Stomach (tissue), 9 donors: ENCODE results near the gene RRBP1. TPM values are rescaled to one million over a fixed set of nuclear protein-coding genes. Genes with fewer than 3 reads are reported as not detected.

Experiments
- DNase-seq, 2 donors: peaks; one replicate each; pipeline versions ENCODE4 v3.0.0 to v3.0.0-alpha.2; 2013 to 2019
- H3K27ac ChIP-seq, 5 donors: fragments of 200-600 bp in 4 of 5; sonication (generic) in 4 of 5; one replicate each; pipeline ENCODE4 v1.5.1; 2013 to 2019; ENCODE audit warnings: mild to moderate bottlenecking in 1 of 5, moderate library complexity in 1 of 5
- H3K27me3 ChIP-seq, 3 donors: fragments of 200-600 bp; sonication (generic); one replicate each; pipeline ENCODE4 v1.5.1; 2017 to 2019; ENCODE audit warnings: mixed run types in 1 of 3
- H3K36me3 ChIP-seq, 4 donors: fragments of 200-600 bp; sonication (generic); 1 replicate in 3 of 4; 2 replicates in 1 of 4; pipeline ENCODE4 v1.5.1; 2016 to 2019
- H3K4me1 ChIP-seq, 4 donors: fragments of 200-600 bp; sonication (generic); one replicate each; pipeline ENCODE4 v1.5.1; 2016 to 2019
- H3K4me3 ChIP-seq, 4 donors: fragments of 200-600 bp; sonication (generic) in 3 of 4; one replicate each; pipeline ENCODE4 v1.5.1; 2016 to 2019; ENCODE audit warnings: mild to moderate bottlenecking in 1 of 4
- H3K9me3 ChIP-seq, 4 donors: fragments of 200-600 bp; sonication (generic); one replicate each; pipeline ENCODE4 v1.5.1; 2016 to 2019
- EP300 ChIP-seq: sonication (generic); formaldehyde crosslinking; IDR thresholded peaks from one replicate; pipeline ENCODE4 v1.6.1; 2017; ENCODE audit warnings: antibody characterized with exemption
- POLR2A ChIP-seq, 4 donors: fragments of 450-650 bp; IDR thresholded peaks; one replicate each; pipeline ENCODE4 v1.6.1; 2016; ENCODE audit warnings: antibody characterized with exemption in 4 of 4, control low read depth in 2 of 4, mild to moderate bottlenecking in 1 of 4, moderate library complexity in 1 of 4
- POLR2AphosphoS5 ChIP-seq, 3 donors: sonication (generic); formaldehyde crosslinking; IDR thresholded peaks; one replicate each; pipeline ENCODE4 v1.6.1; 2016; ENCODE audit warnings: antibody characterized with exemption in 3 of 3
- WGBS, 5 donors: extraction: QIAGEN DNeasy Blood & Tissue Kit in 3 of 5; methylation state at CpG; one replicate each; pipeline versions ENCODE4 v1.1.5 to v1.1.7; 2013 to 2018; 5-methylcytosine and 5-hydroxymethylcytosine counted together
- intact Hi-C: fragments of 100-400 bp; cut with DNase I; formaldehyde crosslinking; loops from one replicate; pipeline ENCODE4 v1.15.1; 2023; ENCODE audit warnings: low total_unique reads
- polyA plus RNA-seq, 3 donors: library from polyadenylated mRNA; stranded (reverse); fragments of 200-250 nt; gene quantifications; one replicate each; pipeline ENCODE4 v1.2.3, GENCODE V29; 2013
- total RNA-seq, 5 donors: library from RNA; depleted of rRNA; stranded (reverse); fragments of >200 nt; gene quantifications; one replicate each; pipeline versions ENCODE4 v1.1.0 to v1.2.3, GENCODE V29; 2014 to 2016
- TF ChIP-seq, protein P1 (sequence below), 7 experiments: fragments of 450-650 bp in 4 of 7; fragments of 200-600 bp in 3 of 7; sonication (generic) in 3 of 7; IDR thresholded peaks; one replicate each; pipeline ENCODE4 v1.5.1; 2016 to 2019; ENCODE audit warnings: antibody characterized with exemption in 7 of 7, control low read depth in 2 of 7, mild to moderate bottlenecking in 1 of 7
- donor health status: healthy with polysubstance abuse.
- donor health status: Bipolar disorder and iron deficiency.
- donor health status: healthy.

Gene RRBP1
- total and polyA plus RNA-seq, 8 donors = 34.4 to 456 (median 132) TPM

DNA sequence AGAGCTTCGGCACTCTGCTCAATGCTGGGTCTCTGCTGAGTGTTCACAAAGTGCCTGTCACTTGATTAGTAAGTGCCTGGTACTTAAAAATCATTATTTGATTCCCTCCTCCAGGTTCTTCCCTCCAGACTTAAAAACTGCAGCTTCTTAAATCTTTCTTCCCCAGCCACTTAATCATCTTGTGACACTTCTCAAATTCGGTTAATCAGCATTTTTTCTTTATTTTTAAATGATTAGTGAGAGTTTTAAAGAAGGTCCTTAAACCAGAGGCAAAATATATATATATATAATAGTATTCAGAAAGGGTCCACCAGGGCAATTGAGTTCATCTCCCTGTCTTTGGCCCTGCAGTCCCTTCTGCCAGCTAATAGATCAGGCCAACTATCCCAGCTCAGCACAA lies 9.7 kb upstream of the RRBP1 start:
- intact Hi-C loops = no loop called here
- WGBS, 5 donors = 73 to 86% (median 83%) methylated on average over 2 of the region's 2 CpGs
- H3K27me3 ChIP-seq = no peaks in the 10 kb centered on the region

DNA sequence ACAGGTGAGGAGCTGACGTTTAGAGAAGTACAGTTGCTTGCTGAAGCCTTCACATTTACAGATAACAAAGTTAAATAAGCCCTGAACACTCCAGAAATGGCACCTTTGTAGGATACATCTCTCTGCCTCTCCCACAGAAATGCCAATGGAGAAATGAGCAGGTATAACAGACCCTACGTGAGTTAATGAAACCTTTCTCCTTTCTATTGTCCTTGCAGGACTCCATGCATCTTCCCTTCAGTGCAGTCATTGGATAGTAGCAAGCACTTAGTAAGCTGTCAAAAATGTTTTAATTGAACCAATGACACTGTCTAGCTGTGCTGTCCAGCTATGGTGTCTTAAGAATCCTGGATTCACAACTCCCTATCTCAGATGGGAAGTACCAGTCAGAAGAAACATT lies 8.1 kb upstream of the RRBP1 start:
- Histone ChIP-seq H3K9me3 (peaks cover 0 to 11% (median 0%) of the 10 kb centered on the region in 4 donors), H3K4me3 (no peak overlapping the region), H3K27ac (no peak overlapping the region), H3K27me3 (no peaks in the 10 kb centered on the region), H3K36me3 (no peaks in the 10 kb centered on the region), H3K4me1 (peaks cover 0 to 24% (median 11%) of the 10 kb centered on the region in 4 donors)
- no peak for DNase-seq
- no peak for TF ChIP-seq EP300
- TF ChIP-seq POLR2AphosphoS5 (IDR thresholded peaks at IDR 0.05) = no peak
- TF ChIP-seq POLR2A (IDR thresholded peaks at IDR 0.05) = no peak
- TF ChIP-seq, protein P1, sequence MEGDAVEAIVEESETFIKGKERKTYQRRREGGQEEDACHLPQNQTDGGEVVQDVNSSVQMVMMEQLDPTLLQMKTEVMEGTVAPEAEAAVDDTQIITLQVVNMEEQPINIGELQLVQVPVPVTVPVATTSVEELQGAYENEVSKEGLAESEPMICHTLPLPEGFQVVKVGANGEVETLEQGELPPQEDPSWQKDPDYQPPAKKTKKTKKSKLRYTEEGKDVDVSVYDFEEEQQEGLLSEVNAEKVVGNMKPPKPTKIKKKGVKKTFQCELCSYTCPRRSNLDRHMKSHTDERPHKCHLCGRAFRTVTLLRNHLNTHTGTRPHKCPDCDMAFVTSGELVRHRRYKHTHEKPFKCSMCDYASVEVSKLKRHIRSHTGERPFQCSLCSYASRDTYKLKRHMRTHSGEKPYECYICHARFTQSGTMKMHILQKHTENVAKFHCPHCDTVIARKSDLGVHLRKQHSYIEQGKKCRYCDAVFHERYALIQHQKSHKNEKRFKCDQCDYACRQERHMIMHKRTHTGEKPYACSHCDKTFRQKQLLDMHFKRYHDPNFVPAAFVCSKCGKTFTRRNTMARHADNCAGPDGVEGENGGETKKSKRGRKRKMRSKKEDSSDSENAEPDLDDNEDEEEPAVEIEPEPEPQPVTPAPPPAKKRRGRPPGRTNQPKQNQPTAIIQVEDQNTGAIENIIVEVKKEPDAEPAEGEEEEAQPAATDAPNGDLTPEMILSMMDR (IDR thresholded peaks at IDR 0.05) = no peak
- WGBS, 5 donors = 59 to 76% (median 63%) methylated on average over 2 of the region's 2 CpGs
- intact Hi-C loops = no loop called here

More for the DNA sequence above, 9.7 kb upstream of the RRBP1 start:
- H3K4me3 ChIP-seq = no peak overlapping the region
- H3K9me3 ChIP-seq = peaks cover 0 to 5% (median 2%) of the 10 kb centered on the region in 4 donors
- no peak overlapping the region for H3K27ac ChIP-seq
- peaks cover 0 to 24% (median 11%) of the 10 kb centered on the region in 4 donors for H3K4me1 ChIP-seq
- TF ChIP-seq POLR2AphosphoS5 (IDR thresholded peaks at IDR 0.05) = no peak
- no peak for TF ChIP-seq POLR2A (IDR thresholded peaks at IDR 0.05)
- TF ChIP-seq, protein P1 (IDR thresholded peaks at IDR 0.05) = no peak
- TF ChIP-seq EP300 = no peak
- DNase-seq = no peak
- no peaks in the 10 kb centered on the region for H3K36me3 ChIP-seq

DNA sequence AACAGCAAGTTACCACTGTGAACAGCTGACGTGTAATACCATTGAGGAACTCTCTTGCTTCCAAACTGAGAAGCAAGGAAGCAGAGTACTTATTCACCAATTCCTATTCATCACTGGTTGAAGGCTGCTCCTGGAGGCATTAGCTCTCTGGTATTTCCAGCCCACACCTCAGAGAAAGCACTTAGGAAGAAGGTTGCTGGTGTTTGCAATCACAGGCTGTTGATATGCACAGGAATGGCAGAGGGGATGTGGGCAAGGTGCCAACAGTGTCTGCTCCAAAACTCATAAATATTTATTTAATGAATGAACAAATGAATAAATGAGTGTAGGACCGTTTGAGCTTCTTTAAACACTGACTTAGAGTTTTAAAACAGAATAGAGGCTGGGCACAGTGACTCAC lies 6.9 kb upstream of the RRBP1 start:
- 6 to 26% (median 17%) methylated on average over 2 of the region's 2 CpGs for WGBS, 5 donors
- peaks cover 0 to 11% (median 0%) of the 10 kb centered on the region in 4 donors for H3K9me3 ChIP-seq
- intact Hi-C loops = no loop called here

DNA sequence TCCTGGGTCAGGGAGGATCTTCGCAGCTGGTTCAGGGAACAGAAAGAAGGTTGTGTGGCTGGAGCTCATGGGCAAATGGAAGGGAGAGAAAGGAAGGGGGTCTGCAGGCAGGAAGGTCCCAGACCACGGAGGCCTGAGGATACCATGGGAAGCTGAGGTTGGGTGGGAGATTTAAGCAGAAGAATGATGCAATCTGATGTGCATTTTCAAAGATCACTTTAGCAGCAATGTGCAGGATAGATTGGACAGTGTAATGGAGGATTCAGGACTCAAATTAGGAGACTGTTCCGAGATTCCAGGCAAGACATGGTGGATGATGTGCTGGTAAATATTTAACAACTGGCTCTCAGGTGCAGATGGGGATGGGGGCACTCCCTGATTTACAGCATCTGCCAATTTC lies 5.8 kb upstream of the RRBP1 start:
- no peaks in the 10 kb centered on the region for H3K27me3 ChIP-seq
- H3K9me3 ChIP-seq = peaks cover 0 to 11% (median 0%) of the 10 kb centered on the region in 4 donors
- peaks cover 18 to 36% (median 28%) of the 10 kb centered on the region in 4 donors for H3K4me1 ChIP-seq
- TF ChIP-seq EP300 (no peak), POLR2A (IDR thresholded peaks at IDR 0.05) (no peak), POLR2AphosphoS5 (IDR thresholded peaks at IDR 0.05) (no peak)
- TF ChIP-seq, protein P1 (IDR thresholded peaks at IDR 0.05) = no peak
- no peaks in the 10 kb centered on the region for H3K36me3 ChIP-seq
- H3K4me3 ChIP-seq = no peak overlapping the region
- intact Hi-C loops = no loop called here
- H3K27ac ChIP-seq = no peak overlapping the region
- WGBS, 5 donors = 89 to 96% (median 93%) methylated on average over 3 of the region's 3 CpGs
- no peak for DNase-seq

More for the DNA sequence above, 6.9 kb upstream of the RRBP1 start:
- H3K4me3 ChIP-seq = no peak overlapping the region
- TF ChIP-seq, protein P1 (IDR thresholded peaks at IDR 0.05) = no peak
- TF ChIP-seq POLR2A (IDR thresholded peaks at IDR 0.05) = no peak
- peak in 1 of 3 donors; percentile 60 for TF ChIP-seq POLR2AphosphoS5 (IDR thresholded peaks at IDR 0.05)
- TF ChIP-seq EP300 = no peak
- no peaks in the 10 kb centered on the region for H3K27me3 ChIP-seq
- H3K36me3 ChIP-seq = no peaks in the 10 kb centered on the region
- H3K27ac ChIP-seq = peak overlapping the region in 1 of 5 donors; percentile 14
- DNase-seq = peak; percentile 50 to 84
- peaks cover 7 to 33% (median 20%) of the 10 kb centered on the region in 4 donors for H3K4me1 ChIP-seq
